Stimulated activated CD8-positive, alpha-beta memory T cell treated with anti-CD3 and anti-CD28 coated beads, Interleukin-15, amount 100 ng/mL, for 4 hours (primary cell): ENCODE results near the gene SV2C.
"Not testable (repeated sequence)": the region's sequence is repeated elsewhere in the genome, so short reads cannot be mapped to it uniquely, and the experiment has no call there.

Experiments used
- DNase-seq, 2 donors: peaks; one replicate each; pipeline ENCODE4 v3.0.0-alpha.2; 2020; ENCODE audit warnings: low read depth in 2 of 2

Gene SV2C

GRCh38 chr5:76204191-76204590 is 121.0 kb downstream of the SV2C start:
- DNase-seq, result no peak

GRCh38 chr5:76204713-76205112 is 121.5 kb downstream of the SV2C start:
- DNase-seq, result no peak

GRCh38 chr5:76207120-76207519 is 123.9 kb downstream of the SV2C start:
- no peak for DNase-seq

GRCh38 chr5:76209297-76209696 is 126.1 kb downstream of the SV2C start:
- no peak for DNase-seq

- DNase-seq, result no peak
Observed at GRCh38 chr5:76210946-76211345, 127.8 kb downstream of the SV2C start.

GRCh38 chr5:76213858-76214257 is 130.7 kb downstream of the SV2C start:
- DNase-seq, result no peak

GRCh38 chr5:76216748-76217147 is 133.6 kb downstream of the SV2C start:
- DNase-seq, result no peak

GRCh38 chr5:76219636-76220035 is 136.5 kb downstream of the SV2C start:
- DNase-seq, result no peak

GRCh38 chr5:76221311-76221710 is 138.1 kb downstream of the SV2C start:
- DNase-seq, result no peak

GRCh38 chr5:76222318-76222717 is 139.1 kb downstream of the SV2C start:
- DNase-seq, result no peak

GRCh38 chr5:76223696-76224095 is 140.5 kb downstream of the SV2C start:
- no peak for DNase-seq

GRCh38 chr5:76224898-76225297 is 141.7 kb downstream of the SV2C start:
- no peak for DNase-seq

- DNase-seq, result no peak
Observed at GRCh38 chr5:76225336-76225735, 142.2 kb downstream of the SV2C start.

GRCh38 chr5:76229900-76230299 is 146.7 kb downstream of the SV2C start:
- no peak for DNase-seq

GRCh38 chr5:76230711-76231285 is 147.6 kb downstream of the SV2C start:
- DNase-seq, result no peak

GRCh38 chr5:76234665-76235064 is 151.5 kb downstream of the SV2C start:
- DNase-seq, result no peak

- no peak for DNase-seq
Observed at GRCh38 chr5:76236684-76237083, 153.5 kb downstream of the SV2C start.

- no peak for DNase-seq
Observed at GRCh38 chr5:76240336-76240735, 157.2 kb downstream of the SV2C start.

GRCh38 chr5:76242155-76242554 is 159.0 kb downstream of the SV2C start:
- not testable (repeated sequence) for DNase-seq

- DNase-seq, result no peak
Observed at GRCh38 chr5:76245590-76245989, 162.4 kb downstream of the SV2C start.

GRCh38 chr5:76249621-76250020 is 166.4 kb downstream of the SV2C start:
- no peak for DNase-seq

- no peak for DNase-seq
Observed at GRCh38 chr5:76250463-76250862, 167.3 kb downstream of the SV2C start.

GRCh38 chr5:76251656-76252055 is 168.5 kb downstream of the SV2C start:
- DNase-seq, result no peak

GRCh38 chr5:76252437-76252836 is 169.3 kb downstream of the SV2C start:
- DNase-seq, result no peak
